Neuronal stem cell (in vitro differentiated cells): Measurements from ENCODE around the gene TMPO.

ENCODE experiments used
- DNase-seq: peaks from one replicate; pipeline ENCODE4 v3.0.0-alpha.2; 2013; ENCODE audit warnings: low spot score
- H2AFZ ChIP-seq: one replicate; pipeline ENCODE4 v1.6.1; 2013; ENCODE audit warnings: mild to moderate bottlenecking, low read length, inconsistent platforms
- H2AK5ac ChIP-seq: 2 replicates; pipeline ENCODE4 v1.6.1; 2013; ENCODE audit warnings: low read depth, mild to moderate bottlenecking, inconsistent platforms, low read length, moderate library complexity, mixed read lengths
- H2BK120ac ChIP-seq: 2 replicates; pipeline ENCODE4 v1.6.1; 2013; ENCODE audit warnings: low read depth, mild to moderate bottlenecking, inconsistent platforms, low read length, moderate library complexity, mixed read lengths
- H2BK12ac ChIP-seq: one replicate; pipeline ENCODE4 v1.6.1; 2013; ENCODE audit warnings: low read length, inconsistent platforms
- H2BK15ac ChIP-seq: 2 replicates; pipeline ENCODE4 v1.6.1; 2013; ENCODE audit warnings: mild to moderate bottlenecking, low read length, inconsistent platforms, mixed read lengths
- H2BK5ac ChIP-seq: one replicate; pipeline ENCODE4 v1.6.1; 2013; ENCODE audit warnings: inconsistent platforms, mild to moderate bottlenecking, low read length, moderate library complexity
- H3K14ac ChIP-seq: one replicate; pipeline ENCODE4 v1.6.1; 2013; ENCODE audit warnings: low read length, inconsistent platforms
- H3K18ac ChIP-seq: 2 replicates; pipeline ENCODE4 v1.6.1; 2013; ENCODE audit warnings: low read length, inconsistent platforms
- H3K23ac ChIP-seq: 2 replicates; pipeline ENCODE4 v1.6.1; 2013; ENCODE audit warnings: low read depth, mild to moderate bottlenecking, mixed read lengths, low read length, inconsistent platforms; ENCODE audit not compliant: poor library complexity
- H3K27ac ChIP-seq: replicated peaks from 3 replicates; pipeline ENCODE4 v1.5.1; 2013; ENCODE audit warnings: low read length, inconsistent platforms
- H3K27me3 ChIP-seq, 3 experiments: 2 replicates each; pipeline ENCODE4 v1.6.1; 2013; ENCODE audit warnings: low read length in 3 of 3, mild to moderate bottlenecking in 2 of 3, inconsistent platforms in 1 of 3, low read depth in 1 of 3, mixed read lengths in 1 of 3, moderate library complexity in 1 of 3; ENCODE audit not compliant: control insufficient read depth in 3 of 3, insufficient read depth in 3 of 3
- H3K36me3 ChIP-seq, 2 donors: replicated peaks in 1 of 2; 2 replicates each; pipeline ENCODE4 v1.6.1; 2013; ENCODE audit warnings: low read length in 2 of 2; ENCODE audit not compliant: control insufficient read depth in 2 of 2, insufficient read depth in 2 of 2
- H3K4ac ChIP-seq: 2 replicates; pipeline ENCODE4 v1.6.1; 2013; ENCODE audit warnings: inconsistent platforms, mild to moderate bottlenecking, low read length, moderate library complexity
- H3K4me1 ChIP-seq, 2 donors: 1 replicate in 1 of 2; 2 replicates in 1 of 2; pipeline ENCODE4 v1.6.1; 2013; ENCODE audit warnings: low read length in 2 of 2, low read depth in 1 of 2; ENCODE audit not compliant: control insufficient read depth in 2 of 2, insufficient read depth in 1 of 2
- H3K4me2 ChIP-seq: one replicate; pipeline ENCODE4 v1.6.1; 2013; ENCODE audit warnings: mild to moderate bottlenecking, low read length, inconsistent platforms; ENCODE audit not compliant: insufficient read depth, poor library complexity, severe bottlenecking
- H3K4me3 ChIP-seq, 2 donors: 2 replicates each; pipeline ENCODE4 v1.5.1; 2013; ENCODE audit warnings: low read length in 2 of 2, mild to moderate bottlenecking in 2 of 2, inconsistent platforms in 1 of 2, moderate library complexity in 1 of 2
- H3K79me1 ChIP-seq: one replicate; pipeline ENCODE4 v1.6.1; 2013; ENCODE audit warnings: low read depth, mild to moderate bottlenecking, inconsistent platforms, low read length, moderate library complexity
- H3K9ac ChIP-seq: one replicate; pipeline ENCODE4 v1.6.1; 2013; ENCODE audit warnings: mild to moderate bottlenecking, low read depth, low read length, inconsistent platforms; ENCODE audit not compliant: poor library complexity
- H3K9me3 ChIP-seq, 2 donors: replicated peaks in 1 of 2; 2 replicates each; pipeline versions ENCODE3 to v1.6.1; 2013; ENCODE audit warnings: low read length in 2 of 2, mild to moderate bottlenecking in 2 of 2, inconsistent platforms in 1 of 2, low read depth in 1 of 2, mixed read lengths in 1 of 2, moderate library complexity in 1 of 2; ENCODE audit not compliant: control insufficient read depth in 2 of 2, insufficient read depth in 1 of 2
- H4K8ac ChIP-seq: one replicate; pipeline ENCODE4 v1.6.1; 2013; ENCODE audit warnings: low read depth, mild to moderate bottlenecking, inconsistent platforms, low read length, moderate library complexity
- H4K91ac ChIP-seq: one replicate; pipeline ENCODE4 v1.6.1; 2013; ENCODE audit warnings: low read length, low read depth, mild to moderate bottlenecking, inconsistent platforms; ENCODE audit not compliant: poor library complexity
- WGBS, 2 donors: extraction: QIAGEN DNeasy Blood & Tissue Kit; methylation state at CpG; one replicate each; pipeline ENCODE4 v1.1.7; 2013; ENCODE audit warnings: missing lambda C conversion rate in 2 of 2, mixed read lengths in 1 of 2; ENCODE audit not compliant: insufficient read length in 2 of 2, insufficient replicate concordance in 1 of 2; ENCODE audit errors: extremely low coverage in 2 of 2; 5-methylcytosine and 5-hydroxymethylcytosine counted together

TMPO gene

GRCh38 chr12:98578392-98578791 lies 63.0 kb downstream of the TMPO start:
- Histone ChIP-seq H3K4ac (no peak overlapping the region), H4K8ac (no peak overlapping the region), H2BK12ac (no peak overlapping the region), H3K23ac (no peak overlapping the region), H2AFZ (no peak overlapping the region), H3K18ac (no peak overlapping the region), H2BK5ac (no peak overlapping the region), H2AK5ac (no peak overlapping the region), H4K91ac (no peak overlapping the region), H2BK120ac (no peak overlapping the region), H2BK15ac (no peak overlapping the region), H3K14ac (no peak overlapping the region), H3K9me3 (no peaks in the 10 kb centered on the region), H3K4me2 (no peak overlapping the region), H3K9ac (no peak overlapping the region), H3K4me3 (no peak overlapping the region), H3K79me1 (no peaks in the 10 kb centered on the region), H3K27ac (no peak overlapping the region), H3K4me1 (no peaks in the 10 kb centered on the region), H3K36me3 (no peaks in the 10 kb centered on the region), H3K27me3 (no peaks in the 10 kb centered on the region)
- DNase-seq = no peak
- WGBS, 2 donors = no CpG with 5 or more reads among the region's 1 CpG

DNA sequence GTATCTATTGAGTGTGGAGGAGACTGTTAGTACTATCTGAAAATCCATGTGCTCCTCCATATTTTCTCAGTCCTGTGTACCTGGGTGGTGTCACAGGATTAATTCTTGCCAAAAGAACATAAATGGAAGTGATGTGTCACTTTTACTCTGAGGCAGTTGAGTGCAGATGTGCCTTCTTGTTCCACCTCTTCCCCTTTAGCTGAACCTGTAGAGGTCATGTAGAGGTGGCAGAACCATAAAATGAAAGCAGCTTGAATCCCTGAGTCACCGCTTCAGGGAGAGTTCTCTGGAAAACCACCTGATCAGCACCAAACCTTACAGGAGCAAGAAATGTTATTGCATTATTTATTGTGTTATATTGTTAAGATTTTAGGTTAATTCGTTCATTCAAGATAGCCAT lies 63.4 kb downstream of the TMPO start:
- H3K4me1 ChIP-seq = no peaks in the 10 kb centered on the region
- no peak overlapping the region for H2BK15ac ChIP-seq
- no peak overlapping the region for H2AK5ac ChIP-seq
- H2BK12ac ChIP-seq = no peak overlapping the region
- no peak overlapping the region for H4K8ac ChIP-seq
- H3K9me3 ChIP-seq = no peaks in the 10 kb centered on the region
- H3K9ac ChIP-seq = no peak overlapping the region
- H3K27me3 ChIP-seq = no peaks in the 10 kb centered on the region
- no peak overlapping the region for H3K4ac ChIP-seq
- no peak overlapping the region for H3K27ac ChIP-seq
- no peak for DNase-seq
- H3K18ac ChIP-seq = no peak overlapping the region
- no peaks in the 10 kb centered on the region for H3K36me3 ChIP-seq
- H3K79me1 ChIP-seq = no peaks in the 10 kb centered on the region
- no peak overlapping the region for H2BK5ac ChIP-seq
- no peak overlapping the region for H3K4me3 ChIP-seq
- WGBS, 2 donors = no CpG with 5 or more reads among the region's 2 CpGs
- H3K14ac ChIP-seq = no peak overlapping the region
- no peak overlapping the region for H4K91ac ChIP-seq
- H2AFZ ChIP-seq = no peak overlapping the region
- no peak overlapping the region for H2BK120ac ChIP-seq
- no peak overlapping the region for H3K23ac ChIP-seq
- H3K4me2 ChIP-seq = no peak overlapping the region

GRCh38 chr12:98579347-98579746 lies 64.0 kb downstream of the TMPO start:
- no peak overlapping the region for H3K27ac ChIP-seq

GRCh38 chr12:98579835-98580234 lies 64.4 kb downstream of the TMPO start:
- no peak overlapping the region for H2BK120ac ChIP-seq
- H3K4me1 ChIP-seq = no peaks in the 10 kb centered on the region
- H3K18ac ChIP-seq = no peak overlapping the region
- no peak overlapping the region for H2AK5ac ChIP-seq
- H2BK15ac ChIP-seq = no peak overlapping the region
- no peaks in the 10 kb centered on the region for H3K79me1 ChIP-seq
- H2BK12ac ChIP-seq = no peak overlapping the region
- H3K4me2 ChIP-seq = no peak overlapping the region
- H2AFZ ChIP-seq = no peak overlapping the region
- no peak overlapping the region for H3K4me3 ChIP-seq
- H3K14ac ChIP-seq = no peak overlapping the region
- H3K4ac ChIP-seq = no peak overlapping the region
- H3K23ac ChIP-seq = no peak overlapping the region
- no peaks in the 10 kb centered on the region for H3K9me3 ChIP-seq
- no peak overlapping the region for H4K8ac ChIP-seq
- H3K27me3 ChIP-seq = no peaks in the 10 kb centered on the region
- no peak for DNase-seq
- no peak overlapping the region for H2BK5ac ChIP-seq
- H3K9ac ChIP-seq = no peak overlapping the region
- no peak overlapping the region for H4K91ac ChIP-seq
- no peaks in the 10 kb centered on the region for H3K36me3 ChIP-seq
- H3K27ac ChIP-seq = no peak overlapping the region
- no CpG with 5 or more reads among the region's 3 CpGs for WGBS, 2 donors

More at GRCh38 chr12:98579347-98579746, 64.0 kb downstream of the TMPO start:
- WGBS, 2 donors = no CpG with 5 or more reads among the region's 5 CpGs
- no peak for DNase-seq
- no peak overlapping the region for H2BK15ac ChIP-seq
- H3K14ac ChIP-seq = no peak overlapping the region
- H2AFZ ChIP-seq = no peak overlapping the region
- H3K27me3 ChIP-seq = no peaks in the 10 kb centered on the region
- no peak overlapping the region for H4K91ac ChIP-seq
- no peak overlapping the region for H2BK12ac ChIP-seq
- H3K4me2 ChIP-seq = no peak overlapping the region
- H3K9me3 ChIP-seq = no peaks in the 10 kb centered on the region
- no peak overlapping the region for H2BK5ac ChIP-seq
- H3K23ac ChIP-seq = no peak overlapping the region
- no peak overlapping the region for H4K8ac ChIP-seq
- no peak overlapping the region for H2AK5ac ChIP-seq
- H3K36me3 ChIP-seq = no peaks in the 10 kb centered on the region
- H3K4me3 ChIP-seq = no peak overlapping the region
- H3K4me1 ChIP-seq = no peaks in the 10 kb centered on the region
- H3K79me1 ChIP-seq = no peaks in the 10 kb centered on the region
- no peak overlapping the region for H3K18ac ChIP-seq
- no peak overlapping the region for H3K4ac ChIP-seq
- no peak overlapping the region for H3K9ac ChIP-seq
- no peak overlapping the region for H2BK120ac ChIP-seq
